ENCODE data around the gene ATXN7L2.
A peak's percentile ranks its signal among the peaks of the same experiment; 100 is the strongest.

The ATXN7L2 gene

GRCh38 chr1:109527098-109527811, 43.5 kb downstream of the ATXN7L2 start:
- DNase-seq (no peak), ATAC-seq (no peak)
- H3K9me3 Mint-ChIP-seq, result no peaks in the 10 kb centered on the region
- no peaks in the 10 kb centered on the region for H3K27me3 Mint-ChIP-seq
- no peak overlapping the region for H3K4me3 Mint-ChIP-seq
- H3K4me1 Mint-ChIP-seq, result peaks cover 23% of the 10 kb centered on the region
- H3K27ac Mint-ChIP-seq, result no peak overlapping the region

GRCh38 chr1:109527846-109528695, 44.4 kb downstream of the ATXN7L2 start:
- ATAC-seq (no peak), DNase-seq (no peak)
- Mint-ChIP-seq H3K27ac (peak overlapping the region in 1 of 2 donors; percentile 49), H3K27me3 (no peaks in the 10 kb centered on the region), H3K9me3 (no peaks in the 10 kb centered on the region), H3K4me3 (no peak overlapping the region), H3K4me1 (peaks cover 30% of the 10 kb centered on the region)

- ATAC-seq (no peak), DNase-seq (no peak)
- Mint-ChIP-seq H3K27ac (no peak overlapping the region), H3K4me1 (peaks cover 30% of the 10 kb centered on the region), H3K27me3 (no peaks in the 10 kb centered on the region), H3K9me3 (no peaks in the 10 kb centered on the region), H3K4me3 (no peak overlapping the region)
Measured at GRCh38 chr1:109528712-109529111, 45.0 kb downstream of the ATXN7L2 start.

- no peak for ATAC-seq
- H3K4me1 Mint-ChIP-seq, result peaks cover 30% of the 10 kb centered on the region
- H3K4me3 Mint-ChIP-seq, result no peak overlapping the region
- no peaks in the 10 kb centered on the region for H3K9me3 Mint-ChIP-seq
- no peak overlapping the region for H3K27ac Mint-ChIP-seq
- DNase-seq, result no peak
- no peaks in the 10 kb centered on the region for H3K27me3 Mint-ChIP-seq
Measured at GRCh38 chr1:109529881-109530456, 46.3 kb downstream of the ATXN7L2 start.

- ATAC-seq (no peak), DNase-seq (no peak)
- H3K27me3 Mint-ChIP-seq, result no peaks in the 10 kb centered on the region
- H3K4me1 Mint-ChIP-seq, result peaks cover 30% of the 10 kb centered on the region
- peak overlapping the region; percentile 51 to 87 for H3K27ac Mint-ChIP-seq
- no peaks in the 10 kb centered on the region for H3K9me3 Mint-ChIP-seq
- peak overlapping the region in 1 of 2 donors; percentile 31 for H3K4me3 Mint-ChIP-seq
Measured at GRCh38 chr1:109530457-109531087, 46.9 kb downstream of the ATXN7L2 start.

GRCh38 chr1:109531380-109531779, 47.7 kb downstream of the ATXN7L2 start:
- H3K27me3 Mint-ChIP-seq, result no peaks in the 10 kb centered on the region
- H3K9me3 Mint-ChIP-seq, result no peaks in the 10 kb centered on the region
- H3K4me3 Mint-ChIP-seq, result peak overlapping the region; percentile 2 to 31
- ATAC-seq (no peak), DNase-seq (no peak)
- peaks cover 30% of the 10 kb centered on the region for H3K4me1 Mint-ChIP-seq
- H3K27ac Mint-ChIP-seq, result peak overlapping the region; percentile 51 to 87

- peak overlapping the region; percentile 73 to 77 for H3K4me3 Mint-ChIP-seq
- ATAC-seq, result no peak
- no peaks in the 10 kb centered on the region for H3K9me3 Mint-ChIP-seq
- peak overlapping the region in 1 of 2 donors; percentile 76 for H3K27ac Mint-ChIP-seq
- H3K27me3 Mint-ChIP-seq, result no peaks in the 10 kb centered on the region
- peaks cover 30% of the 10 kb centered on the region for H3K4me1 Mint-ChIP-seq
- DNase-seq, result no peak
Measured at GRCh38 chr1:109531826-109532364, 48.2 kb downstream of the ATXN7L2 start.

- H3K27ac Mint-ChIP-seq, result peak overlapping the region; percentile 76 to 93
- peak overlapping the region; percentile 73 to 77 for H3K4me3 Mint-ChIP-seq
- no peaks in the 10 kb centered on the region for H3K27me3 Mint-ChIP-seq
Measured at GRCh38 chr1:109532365-109533136, 48.8 kb downstream of the ATXN7L2 start.

GRCh38 chr1:109534307-109534858, 50.7 kb downstream of the ATXN7L2 start:
- Mint-ChIP-seq H3K4me1 (peaks cover 30% of the 10 kb centered on the region), H3K27ac (no peak overlapping the region), H3K27me3 (no peaks in the 10 kb centered on the region), H3K9me3 (no peaks in the 10 kb centered on the region), H3K4me3 (no peak overlapping the region)
- no peak for ATAC-seq
- no peak for DNase-seq

More at GRCh38 chr1:109532365-109533136, 48.8 kb downstream of the ATXN7L2 start:
- H3K4me1 Mint-ChIP-seq, result peaks cover 30% of the 10 kb centered on the region
- DNase-seq (peak; percentile 91 to 92), ATAC-seq (peak; percentile 94)
- no peaks in the 10 kb centered on the region for H3K9me3 Mint-ChIP-seq

GRCh38 chr1:109535481-109535880, 51.8 kb downstream of the ATXN7L2 start:
- H3K27me3 Mint-ChIP-seq, result no peaks in the 10 kb centered on the region
- no peak overlapping the region for H3K4me3 Mint-ChIP-seq
- no peak for DNase-seq
- H3K27ac Mint-ChIP-seq, result no peak overlapping the region
- no peaks in the 10 kb centered on the region for H3K9me3 Mint-ChIP-seq
- no peak for ATAC-seq
- peaks cover 25% of the 10 kb centered on the region for H3K4me1 Mint-ChIP-seq

- ATAC-seq (no peak), DNase-seq (no peak)
- Mint-ChIP-seq H3K4me1 (peaks cover 19% of the 10 kb centered on the region), H3K27me3 (no peaks in the 10 kb centered on the region), H3K27ac (peak overlapping the region in 1 of 2 donors; percentile 64), H3K9me3 (no peaks in the 10 kb centered on the region), H3K4me3 (no peak overlapping the region)
Measured at GRCh38 chr1:109535971-109536491, 52.3 kb downstream of the ATXN7L2 start.

GRCh38 chr1:109537450-109538178, 53.9 kb downstream of the ATXN7L2 start:
- ATAC-seq (no peak), DNase-seq (no peak)
- H3K4me1 Mint-ChIP-seq, result peaks cover 4% of the 10 kb centered on the region
- no peaks in the 10 kb centered on the region for H3K9me3 Mint-ChIP-seq
- no peaks in the 10 kb centered on the region for H3K27me3 Mint-ChIP-seq
- H3K4me3 Mint-ChIP-seq, result no peak overlapping the region
- H3K27ac Mint-ChIP-seq, result no peak overlapping the region

- DNase-seq (no peak), ATAC-seq (no peak)
- no peaks in the 10 kb centered on the region for H3K9me3 Mint-ChIP-seq
- no peak overlapping the region for H3K4me3 Mint-ChIP-seq
- no peaks in the 10 kb centered on the region for H3K4me1 Mint-ChIP-seq
- peak overlapping the region in 1 of 2 donors; percentile 36 for H3K27ac Mint-ChIP-seq
- H3K27me3 Mint-ChIP-seq, result no peaks in the 10 kb centered on the region
Measured at GRCh38 chr1:109538827-109539555, 55.3 kb downstream of the ATXN7L2 start.
